Measurements from ENCODE around the gene STOM.

Gene STOM

GRCh38 chr9:121289772-121290370 is 80.2 kb downstream of the STOM start:
- DNase-seq (ENCODE audit: low read depth): no peak
- H3K4me3 ChIP-seq (ENCODE audit: low read length): no peak overlapping the region
- no peak for TF ChIP-seq CTCF (conservative IDR thresholded peaks at IDR 0.05; ENCODE audit: low read depth, low read length)

GRCh38 chr9:121289026-121289771 is 80.9 kb downstream of the STOM start:
- TF ChIP-seq CTCF (conservative IDR thresholded peaks at IDR 0.05; ENCODE audit: low read depth, low read length): no peak
- peak; percentile 96 for DNase-seq (ENCODE audit: low read depth)
- H3K4me3 ChIP-seq (ENCODE audit: low read length): no peak overlapping the region

Data from retinal pigment epithelial cell (primary cell).